Mesothelial cell of epicardium (in vitro differentiated cells): ENCODE results near the gene POU3F3. TPM values are rescaled to one million over a fixed set of nuclear protein-coding genes. Genes with fewer than 3 reads are reported as not detected.

Source experiments
- DNase-seq, 2 experiments: peaks; one replicate each; pipeline ENCODE4 v3.0.0; 2021; ENCODE audit warnings: low spot score in 2 of 2; ENCODE audit not compliant: unreplicated experiment in 2 of 2
- H3K27ac Mint-ChIP-seq: 2 replicates; pipeline ENCODE4 v1.8.0; 2021; ENCODE audit warnings: mixed read lengths
- H3K27me3 Mint-ChIP-seq: 2 replicates; pipeline ENCODE4 v1.8.0; 2021; ENCODE audit warnings: low read depth, mixed read lengths
- H3K36me3 Mint-ChIP-seq: 2 replicates; pipeline ENCODE4 v1.8.0; 2021; ENCODE audit warnings: mixed read lengths
- H3K4me1 Mint-ChIP-seq: 2 replicates; pipeline ENCODE4 v1.8.0; 2021; ENCODE audit warnings: mixed read lengths
- H3K4me3 Mint-ChIP-seq: 2 replicates; pipeline ENCODE4 v1.8.0; 2021; ENCODE audit warnings: mild to moderate bottlenecking, moderate library complexity, mixed read lengths
- H3K9me3 Mint-ChIP-seq: 2 replicates; pipeline ENCODE4 v1.8.0; 2021; ENCODE audit warnings: mixed read lengths
- CTCF ChIP-seq: fragments of 200-600 bp; sonication (generic); IDR thresholded peaks from one replicate; pipeline ENCODE4 v1.5.0; 2021; ENCODE audit warnings: antibody characterized with exemption; ENCODE audit not compliant: unreplicated experiment
- total RNA-seq: library from RNA; stranded (reverse); gene quantifications from 3 replicates; pipeline ENCODE4 v1.2.1, GENCODE V29; 2021

Gene POU3F3
- total RNA-seq, 1 donor from 2014 or later, result not detected

- H3K4me3 Mint-ChIP-seq, result no peak overlapping the region
- no peaks in the 10 kb centered on the region for H3K9me3 Mint-ChIP-seq
- DNase-seq, result no peak
- TF ChIP-seq CTCF, result no peak
- peaks cover 81% of the 10 kb centered on the region for H3K27me3 Mint-ChIP-seq
- peaks cover 23% of the 10 kb centered on the region for H3K4me1 Mint-ChIP-seq
- H3K27ac Mint-ChIP-seq, result no peak overlapping the region
- peaks cover 2% of the 10 kb centered on the region for H3K36me3 Mint-ChIP-seq
Measured at GRCh38 chr2:104857262-104858005, 3.5 kb downstream of the POU3F3 start.

- TF ChIP-seq CTCF, result no peak
- Mint-ChIP-seq H3K4me3 (no peak overlapping the region), H3K27ac (no peak overlapping the region), H3K4me1 (peaks cover 16% of the 10 kb centered on the region), H3K27me3 (peaks cover 81% of the 10 kb centered on the region), H3K36me3 (peaks cover 2% of the 10 kb centered on the region), H3K9me3 (no peaks in the 10 kb centered on the region)
- no peak for DNase-seq
Measured at GRCh38 chr2:104858006-104858978, 4.4 kb downstream of the POU3F3 start.

GRCh38 chr2:104859291-104859765, 5.4 kb downstream of the POU3F3 start:
- no peak for TF ChIP-seq CTCF
- H3K4me1 Mint-ChIP-seq, result peaks cover 9% of the 10 kb centered on the region
- peaks cover under 1% of the 10 kb centered on the region for H3K36me3 Mint-ChIP-seq
- DNase-seq, result no peak
- no peak overlapping the region for H3K4me3 Mint-ChIP-seq
- no peaks in the 10 kb centered on the region for H3K9me3 Mint-ChIP-seq
- peaks cover 81% of the 10 kb centered on the region for H3K27me3 Mint-ChIP-seq
- H3K27ac Mint-ChIP-seq, result no peak overlapping the region

GRCh38 chr2:104859766-104860450, 6.0 kb downstream of the POU3F3 start:
- Mint-ChIP-seq H3K27ac (no peak overlapping the region), H3K9me3 (no peaks in the 10 kb centered on the region), H3K27me3 (peaks cover 82% of the 10 kb centered on the region), H3K4me1 (peaks cover 4% of the 10 kb centered on the region), H3K36me3 (no peaks in the 10 kb centered on the region), H3K4me3 (no peak overlapping the region)
- DNase-seq, result no peak
- TF ChIP-seq CTCF, result no peak

GRCh38 chr2:104860451-104860790, 6.5 kb downstream of the POU3F3 start:
- Mint-ChIP-seq H3K9me3 (no peaks in the 10 kb centered on the region), H3K36me3 (no peaks in the 10 kb centered on the region), H3K27me3 (peaks cover 87% of the 10 kb centered on the region), H3K4me3 (no peak overlapping the region), H3K27ac (no peak overlapping the region), H3K4me1 (peaks cover 4% of the 10 kb centered on the region)
- no peak for TF ChIP-seq CTCF
- DNase-seq, result no peak
